GM10266 (cell line): ENCODE measurements around the gene HRH1.

Experiments
- DNase-seq: peaks from one replicate; pipeline ENCODE4 v3.0.0; 2012; ENCODE audit errors: extremely low spot score
- CTCF ChIP-seq: IDR thresholded peaks from 2 replicates; pipeline ENCODE4 v1.5.1; 2012; ENCODE audit warnings: mild to moderate bottlenecking, low read depth; ENCODE audit not compliant: control insufficient read depth, insufficient read depth; ENCODE audit errors: missing control alignments

The HRH1 gene

DNA sequence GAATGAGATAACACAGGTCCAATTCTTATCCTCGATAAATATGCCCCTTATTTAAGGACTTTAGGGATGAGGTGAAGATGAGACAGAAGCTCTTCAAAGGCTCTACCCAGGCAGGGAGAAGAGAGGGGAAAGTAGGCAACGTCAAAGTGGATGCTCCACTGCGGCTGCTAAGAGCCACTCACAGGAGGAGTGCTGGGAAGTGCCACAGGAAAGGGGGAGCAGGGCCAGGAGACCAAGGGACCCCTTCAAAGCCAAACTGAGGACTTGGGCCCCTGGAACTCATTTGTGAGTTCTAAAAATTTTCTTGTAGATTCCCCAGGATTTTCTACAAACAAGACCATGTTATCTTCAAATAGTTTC lies 70.6 kb downstream of the HRH1 start:
- DNase-seq = no peak
- TF ChIP-seq CTCF = no peak

- DNase-seq = no peak
- no peak for TF ChIP-seq CTCF
These were observed 71.7 kb downstream of the HRH1 start for GRCh38 chr3:11226042-11226370.

GRCh38 chr3:11228041-11228440 lies 73.7 kb downstream of the HRH1 start:
- TF ChIP-seq CTCF = no peak
- no peak for DNase-seq

DNA sequence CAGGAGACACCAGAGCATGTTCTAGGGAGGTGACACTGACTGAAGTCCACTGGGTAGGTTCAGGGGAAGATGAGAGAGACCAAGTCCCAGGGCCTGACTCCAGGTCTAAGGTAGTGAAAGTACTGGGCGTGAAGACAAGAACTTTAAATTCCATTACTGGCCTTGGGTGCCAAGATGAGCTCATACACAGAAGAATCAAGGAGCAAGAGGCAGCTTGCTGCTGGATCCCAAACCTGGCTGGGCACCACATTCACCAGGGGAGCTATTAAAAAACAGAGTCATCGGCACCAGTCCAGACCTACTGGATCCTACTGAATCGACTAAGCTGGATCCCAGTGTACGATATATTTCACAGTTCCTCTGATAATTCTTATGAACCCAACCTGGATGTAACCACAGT lies 75.8 kb downstream of the HRH1 start:
- DNase-seq = no peak
- no peak for TF ChIP-seq CTCF

GRCh38 chr3:11230832-11231231 lies 76.5 kb downstream of the HRH1 start:
- no peak for DNase-seq
- TF ChIP-seq CTCF = no peak

DNA sequence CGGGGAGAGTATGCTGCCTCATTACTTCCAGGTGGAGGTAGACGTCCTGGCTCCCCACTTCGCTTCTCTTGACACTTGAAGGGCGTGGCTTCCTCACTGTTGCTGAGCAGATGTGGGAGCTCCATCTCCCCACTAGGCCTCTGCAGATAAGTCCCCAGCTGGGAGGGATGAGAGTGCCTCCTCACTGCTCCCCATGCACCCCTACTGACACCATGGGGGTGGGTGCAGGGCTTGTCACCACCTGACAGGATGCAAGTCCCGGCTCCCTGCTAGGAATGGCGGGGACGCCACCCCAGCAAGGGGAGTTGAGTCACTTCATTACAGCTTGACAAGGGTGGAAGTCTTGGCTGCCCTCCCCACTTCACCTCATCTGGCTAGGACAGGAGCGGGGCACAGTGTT lies 81.1 kb downstream of the HRH1 start:
- no peak for TF ChIP-seq CTCF

GRCh38 chr3:11236588-11237461 lies 82.5 kb downstream of the HRH1 start:
- TF ChIP-seq CTCF = peak; percentile 69
- peak; percentile 68 for DNase-seq

More for the DNA sequence above, 81.1 kb downstream of the HRH1 start:
- no peak for DNase-seq
